Measurements from ENCODE around the gene ZFP69. TPM values are rescaled to one million over a fixed set of nuclear protein-coding genes. Genes with fewer than 3 reads are reported as not detected.

The ZFP69 gene
- total RNA-seq, 4 donors from 2014 or later: 2.5 to 5.8 (median 4.4) TPM

DNA sequence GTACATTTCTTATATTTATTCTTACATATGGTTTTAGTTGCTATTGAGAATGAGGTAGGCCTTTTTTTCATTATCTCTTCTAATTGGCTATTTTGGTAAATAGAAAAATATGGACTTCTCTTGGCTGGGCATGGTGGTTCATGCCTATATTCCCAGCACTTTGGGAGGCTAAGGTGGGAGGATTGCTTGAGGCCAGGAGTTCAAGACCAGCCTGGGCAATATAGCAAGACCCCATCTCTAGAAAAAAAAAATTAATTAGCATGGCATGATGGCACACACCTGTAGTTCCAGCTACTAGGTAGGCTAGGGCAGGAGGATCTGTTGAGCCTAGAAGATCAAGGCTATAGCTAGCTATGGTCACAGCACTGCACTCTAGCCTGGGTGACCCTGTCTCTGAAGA is 57.5 kb downstream of the ZFP69 start:
- Histone ChIP-seq H3K9me3 (no peaks in the 10 kb centered on the region), H3K27me3 (peaks cover 0 to 4% (median 0%) of the 10 kb centered on the region in 4 donors), H3K4me1 (peaks cover 18 to 22% (median 21%) of the 10 kb centered on the region in 4 donors), H3K36me3 (peaks cover 0 to 13% (median 2%) of the 10 kb centered on the region in 4 donors), H3K27ac (replicated peaks in 1 of 4) (no peak overlapping the region), H3K4me3 (no peak overlapping the region)
- intact Hi-C loops (cut with DNase I): no loop called here
- TF ChIP-seq POLR2A (IDR thresholded peaks at IDR 0.05; ENCODE audit: low read depth): no peak
- no peak for TF ChIP-seq POLR2AphosphoS5 (IDR thresholded peaks at IDR 0.05)
- TF ChIP-seq EP300 (IDR thresholded peaks at IDR 0.05): no peak
- TF ChIP-seq, protein P1, sequence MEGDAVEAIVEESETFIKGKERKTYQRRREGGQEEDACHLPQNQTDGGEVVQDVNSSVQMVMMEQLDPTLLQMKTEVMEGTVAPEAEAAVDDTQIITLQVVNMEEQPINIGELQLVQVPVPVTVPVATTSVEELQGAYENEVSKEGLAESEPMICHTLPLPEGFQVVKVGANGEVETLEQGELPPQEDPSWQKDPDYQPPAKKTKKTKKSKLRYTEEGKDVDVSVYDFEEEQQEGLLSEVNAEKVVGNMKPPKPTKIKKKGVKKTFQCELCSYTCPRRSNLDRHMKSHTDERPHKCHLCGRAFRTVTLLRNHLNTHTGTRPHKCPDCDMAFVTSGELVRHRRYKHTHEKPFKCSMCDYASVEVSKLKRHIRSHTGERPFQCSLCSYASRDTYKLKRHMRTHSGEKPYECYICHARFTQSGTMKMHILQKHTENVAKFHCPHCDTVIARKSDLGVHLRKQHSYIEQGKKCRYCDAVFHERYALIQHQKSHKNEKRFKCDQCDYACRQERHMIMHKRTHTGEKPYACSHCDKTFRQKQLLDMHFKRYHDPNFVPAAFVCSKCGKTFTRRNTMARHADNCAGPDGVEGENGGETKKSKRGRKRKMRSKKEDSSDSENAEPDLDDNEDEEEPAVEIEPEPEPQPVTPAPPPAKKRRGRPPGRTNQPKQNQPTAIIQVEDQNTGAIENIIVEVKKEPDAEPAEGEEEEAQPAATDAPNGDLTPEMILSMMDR (IDR thresholded peaks at IDR 0.05): no peak
- no peak for DNase-seq (ENCODE audit: extremely low spot score)

DNA sequence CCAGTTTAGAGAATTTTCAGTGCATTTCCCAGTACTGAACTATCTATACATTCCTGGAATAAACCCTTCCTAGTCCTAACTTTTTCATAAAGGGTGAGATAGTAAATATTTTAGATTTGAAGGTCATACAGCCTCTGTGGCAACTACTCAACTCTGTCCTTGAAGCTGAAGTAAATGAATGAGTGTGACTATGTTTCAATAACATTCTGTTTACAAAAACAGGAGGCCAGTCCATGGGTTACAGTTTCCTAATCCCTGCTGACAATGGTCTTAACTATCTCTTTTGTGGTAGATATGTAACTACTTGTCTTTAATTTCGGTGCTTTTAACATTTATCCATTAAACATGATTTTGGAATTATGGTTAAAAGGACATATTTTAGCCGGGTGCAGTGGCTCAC is 58.6 kb downstream of the ZFP69 start:
- Histone ChIP-seq H3K4me1 (peaks cover 14 to 19% (median 18%) of the 10 kb centered on the region in 4 donors), H3K27me3 (peaks cover 0 to 4% (median 0%) of the 10 kb centered on the region in 4 donors), H3K9me3 (no peaks in the 10 kb centered on the region), H3K4me3 (no peak overlapping the region), H3K27ac (replicated peaks in 1 of 4) (no peak overlapping the region), H3K36me3 (peaks cover 2 to 13% (median 5%) of the 10 kb centered on the region in 4 donors)
- DNase-seq (ENCODE audit: extremely low spot score): no peak
- no peak for TF ChIP-seq POLR2AphosphoS5 (IDR thresholded peaks at IDR 0.05)
- no peak for TF ChIP-seq EP300 (IDR thresholded peaks at IDR 0.05)
- TF ChIP-seq, protein P1 (IDR thresholded peaks at IDR 0.05): no peak
- TF ChIP-seq POLR2A (IDR thresholded peaks at IDR 0.05; ENCODE audit: low read depth): no peak
- intact Hi-C loops (cut with DNase I): no loop called here
- 98% methylated on average over 2 of the region's 2 CpGs for WGBS

DNA sequence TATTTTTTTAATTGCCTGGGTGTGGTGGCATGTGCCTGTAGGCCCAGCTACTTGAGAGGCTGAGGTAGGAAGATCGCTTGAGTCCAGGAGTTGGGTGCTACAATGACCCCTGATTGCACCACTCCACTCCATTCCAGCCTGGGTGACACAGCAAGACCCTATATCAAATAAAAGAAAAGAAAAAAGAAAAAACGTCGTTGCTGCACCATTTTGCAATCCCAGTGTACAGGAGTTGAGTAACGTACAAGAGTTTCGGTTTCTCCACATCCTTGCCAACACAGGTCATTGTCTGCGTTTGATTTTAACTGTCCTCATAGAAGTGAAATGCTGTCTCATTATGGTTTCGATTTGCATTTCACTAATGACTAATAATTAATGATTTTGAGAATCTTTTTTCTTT is 62.2 kb downstream of the ZFP69 start:
- 74% methylated on average over 7 of the region's 7 CpGs for WGBS
- intact Hi-C loops (cut with DNase I): no loop called here
- H3K36me3 ChIP-seq: peaks cover 19 to 49% (median 36%) of the 10 kb centered on the region in 4 donors

More for the DNA sequence above, 62.2 kb downstream of the ZFP69 start:
- no peak for DNase-seq (ENCODE audit: extremely low spot score)
- TF ChIP-seq, protein P1 (IDR thresholded peaks at IDR 0.05): no peak
- no peak for TF ChIP-seq POLR2AphosphoS5 (IDR thresholded peaks at IDR 0.05)
- H3K4me3 ChIP-seq: no peak overlapping the region
- no peaks in the 10 kb centered on the region for H3K27me3 ChIP-seq
- no peaks in the 10 kb centered on the region for H3K4me1 ChIP-seq
- no peak overlapping the region for H3K27ac ChIP-seq (replicated peaks in 1 of 4)
- H3K9me3 ChIP-seq: no peaks in the 10 kb centered on the region

Other genes with a start within 250 kb of the ZFP69 start
- not detected for gene TMCO2, start 229.4 kb upstream of the ZFP69 start, total RNA-seq
- 10 to 100 TPM; 37.4 to 49.8 (median 48.9) TPM for gene ZMPSTE24, start 219.1 kb upstream of the ZFP69 start, total RNA-seq
- gene COL9A2, start 160.0 kb upstream of the ZFP69 start, total RNA-seq: 1 to 10 TPM; 1.2 to 2.5 (median 1.7) TPM
- 10 to 100 TPM; 20.7 to 39.3 (median 29.2) TPM for gene SMAP2, start 103.6 kb upstream of the ZFP69 start, total RNA-seq
- under 1 TPM; 0.66 to 0.91 (median 0.79) TPM for gene ZFP69B, start 26.8 kb upstream of the ZFP69 start, total RNA-seq
- 10 to 100 TPM in 1 of 4 donors, 1 to 10 TPM in 3; 4.6 to 10.2 (median 6.7) TPM for gene EXO5, start 31.5 kb downstream of the ZFP69 start, total RNA-seq
- gene ZNF684, start 54.3 kb downstream of the ZFP69 start, total RNA-seq: 1 to 10 TPM; 1.3 to 4.4 (median 3.4) TPM
- 10 to 100 TPM in 2 of 4 donors, 1 to 10 TPM in 2; 5.4 to 15.7 (median 9.2) TPM for gene RIMS3, start 188.4 kb downstream of the ZFP69 start, total RNA-seq
- 10 to 100 TPM; 30.0 to 54.2 (median 46.6) TPM for gene NFYC, start 214.4 kb downstream of the ZFP69 start, total RNA-seq

Data from esophagus muscularis mucosa (tissue), 4 donors.